ENCODE results near the gene CFLAR.

Gene CFLAR

GRCh38 chr2:201118121-201118960 lies 2.4 kb downstream of the CFLAR start:
- peak; percentile 48 for TF ChIP-seq CTCF (IDR thresholded peaks at IDR 0.05; ENCODE audit: low read depth, low read length)
- H3K4me3 ChIP-seq (replicated peaks in 1 of 2; ENCODE audit: low read depth in 2 of 2, low read length in 2 of 2) = peak overlapping the region; percentile 76 to 79
- peak; percentile 89 to 90 for DNase-seq (ENCODE audit: low read depth in 2 of 2)

GRCh38 chr2:201118961-201119854 lies 3.2 kb downstream of the CFLAR start:
- DNase-seq (ENCODE audit: low read depth in 2 of 2) = peak; percentile 60 to 65
- no peak for TF ChIP-seq CTCF (IDR thresholded peaks at IDR 0.05; ENCODE audit: low read depth, low read length)
- H3K4me3 ChIP-seq (replicated peaks in 1 of 2; ENCODE audit: low read depth in 2 of 2, low read length in 2 of 2) = peak overlapping the region; percentile 76 to 79

- no peak overlapping the region for H3K4me3 ChIP-seq (replicated peaks in 1 of 2; ENCODE audit: low read depth in 2 of 2, low read length in 2 of 2)
- TF ChIP-seq CTCF (IDR thresholded peaks at IDR 0.05; ENCODE audit: low read depth, low read length) = no peak
- peak; percentile 12 to 78 for DNase-seq (ENCODE audit: low read depth in 2 of 2)
Measured at GRCh38 chr2:201122276-201122675, 6.3 kb downstream of the CFLAR start.

GRCh38 chr2:201126308-201127151 lies 10.6 kb downstream of the CFLAR start:
- DNase-seq (ENCODE audit: low read depth in 2 of 2) = peak; percentile 61 to 81
- H3K4me3 ChIP-seq (replicated peaks in 1 of 2; ENCODE audit: low read depth in 2 of 2, low read length in 2 of 2) = no peak overlapping the region
- TF ChIP-seq CTCF (IDR thresholded peaks at IDR 0.05; ENCODE audit: low read depth, low read length) = no peak

- no peak for DNase-seq (ENCODE audit: low read depth in 2 of 2)
- peak overlapping the region in 1 of 2 donors; percentile 14 for H3K4me3 ChIP-seq (replicated peaks in 1 of 2; ENCODE audit: low read depth in 2 of 2, low read length in 2 of 2)
- TF ChIP-seq CTCF (IDR thresholded peaks at IDR 0.05; ENCODE audit: low read depth, low read length) = no peak
Measured at GRCh38 chr2:201127152-201127511, 11.2 kb downstream of the CFLAR start.

- peak; percentile 70 to 83 for DNase-seq (ENCODE audit: low read depth in 2 of 2)
- H3K4me3 ChIP-seq (replicated peaks in 1 of 2; ENCODE audit: low read depth in 2 of 2, low read length in 2 of 2) = peak overlapping the region in 1 of 2 donors; percentile 14
- TF ChIP-seq CTCF (IDR thresholded peaks at IDR 0.05; ENCODE audit: low read depth, low read length) = no peak
Measured at GRCh38 chr2:201127570-201127969, 11.6 kb downstream of the CFLAR start.
